ENCODE measurements around the gene TRAF2. TPM values are rescaled to one million over a fixed set of nuclear protein-coding genes. Genes with fewer than 3 reads are reported as not detected.

The TRAF2 gene
- total RNA-seq, 1 experiment from 2014 or later = 29.2 TPM

GRCh38 chr9:136926154-136926704 is 39.9 kb downstream of the TRAF2 start:
- H3K4me3 ChIP-seq (ENCODE audit: low read depth, low read length, poor library complexity, severe bottlenecking) = no peak overlapping the region
- intact Hi-C loops (cut with micrococcal nuclease; ENCODE audit: unreplicated experiment) = no loop called here
- no peaks in the 10 kb centered on the region for H3K27me3 ChIP-seq (replicated peaks; ENCODE audit: insufficient read depth, low read depth, low read length, poor library complexity)
- POLR2A ChIA-PET (ENCODE audit: low non-redundant PET) = no interaction called here
- no peaks in the 10 kb centered on the region for H3K9me3 ChIP-seq (ENCODE audit: low read depth, low read length, poor library complexity, severe bottlenecking)
- H3K4me1 ChIP-seq (ENCODE audit: insufficient read depth, low read length, poor library complexity, severe bottlenecking) = no peaks in the 10 kb centered on the region
- peaks cover 21% of the 10 kb centered on the region for H3K36me3 ChIP-seq (ENCODE audit: insufficient read depth, low read length, poor library complexity, severe bottlenecking)
- CTCF ChIA-PET = interaction anchor here (0.6 kb wide), 1 partner anchor 47 kb away, joined by 3 read pairs; no protein-coding TSS in a partner anchor
- H3K27ac ChIP-seq (ENCODE audit: low read depth, low read length, poor library complexity, severe bottlenecking) = no peak overlapping the region
- TF ChIP-seq, protein P1, sequence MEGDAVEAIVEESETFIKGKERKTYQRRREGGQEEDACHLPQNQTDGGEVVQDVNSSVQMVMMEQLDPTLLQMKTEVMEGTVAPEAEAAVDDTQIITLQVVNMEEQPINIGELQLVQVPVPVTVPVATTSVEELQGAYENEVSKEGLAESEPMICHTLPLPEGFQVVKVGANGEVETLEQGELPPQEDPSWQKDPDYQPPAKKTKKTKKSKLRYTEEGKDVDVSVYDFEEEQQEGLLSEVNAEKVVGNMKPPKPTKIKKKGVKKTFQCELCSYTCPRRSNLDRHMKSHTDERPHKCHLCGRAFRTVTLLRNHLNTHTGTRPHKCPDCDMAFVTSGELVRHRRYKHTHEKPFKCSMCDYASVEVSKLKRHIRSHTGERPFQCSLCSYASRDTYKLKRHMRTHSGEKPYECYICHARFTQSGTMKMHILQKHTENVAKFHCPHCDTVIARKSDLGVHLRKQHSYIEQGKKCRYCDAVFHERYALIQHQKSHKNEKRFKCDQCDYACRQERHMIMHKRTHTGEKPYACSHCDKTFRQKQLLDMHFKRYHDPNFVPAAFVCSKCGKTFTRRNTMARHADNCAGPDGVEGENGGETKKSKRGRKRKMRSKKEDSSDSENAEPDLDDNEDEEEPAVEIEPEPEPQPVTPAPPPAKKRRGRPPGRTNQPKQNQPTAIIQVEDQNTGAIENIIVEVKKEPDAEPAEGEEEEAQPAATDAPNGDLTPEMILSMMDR (conservative IDR thresholded peaks at IDR 0.05; ENCODE audit: low read depth, low read length) = no peak
- TF ChIP-seq EZH2 (IDR thresholded peaks at IDR 0.05; ENCODE audit: borderline replicate concordance, low read depth, low read length, poor library complexity, severe bottlenecking) = no peak
- no TSS peak for BruUV-seq (replicated peaks)
- no peak for DNase-seq (ENCODE audit: low spot score)

DNA sequence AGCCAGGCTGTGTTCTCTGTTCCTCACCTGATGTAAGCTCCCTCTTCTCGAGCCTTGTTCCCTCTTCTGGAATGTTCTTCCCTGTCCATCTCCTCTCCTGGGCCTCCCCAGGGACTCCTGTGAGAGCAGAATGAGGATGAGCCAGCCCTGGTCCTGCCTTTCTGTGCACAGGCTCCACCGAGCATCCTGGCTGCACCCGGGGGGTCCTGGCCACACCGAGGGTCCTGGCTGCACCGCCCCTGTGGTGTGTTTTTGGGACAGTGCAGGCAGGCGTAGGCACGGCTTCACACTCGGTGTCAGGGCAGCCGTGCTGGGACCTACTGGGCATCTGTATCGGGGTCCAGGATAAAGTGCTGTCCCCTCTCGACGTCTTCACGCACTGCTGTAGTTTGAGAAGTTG is 40.4 kb downstream of the TRAF2 start:
- peaks cover 21% of the 10 kb centered on the region for H3K36me3 ChIP-seq (ENCODE audit: insufficient read depth, low read length, poor library complexity, severe bottlenecking)
- no peaks in the 10 kb centered on the region for H3K9me3 ChIP-seq (ENCODE audit: low read depth, low read length, poor library complexity, severe bottlenecking)
- ChIA-PET CTCF (interaction anchor here (0.6 kb wide), 1 partner anchor 48 kb away, joined by 3 read pairs; no protein-coding TSS in a partner anchor), POLR2A (ENCODE audit: low non-redundant PET) (no interaction called here)
- no TSS peak for BruUV-seq (replicated peaks)
- H3K27me3 ChIP-seq (replicated peaks; ENCODE audit: insufficient read depth, low read depth, low read length, poor library complexity) = no peaks in the 10 kb centered on the region
- intact Hi-C loops (cut with micrococcal nuclease; ENCODE audit: unreplicated experiment) = no loop called here
- DNase-seq (ENCODE audit: low spot score) = no peak
- no peak overlapping the region for H3K4me3 ChIP-seq (ENCODE audit: low read depth, low read length, poor library complexity, severe bottlenecking)
- no peaks in the 10 kb centered on the region for H3K4me1 ChIP-seq (ENCODE audit: insufficient read depth, low read length, poor library complexity, severe bottlenecking)
- no peak overlapping the region for H3K27ac ChIP-seq (ENCODE audit: low read depth, low read length, poor library complexity, severe bottlenecking)
- no peak for TF ChIP-seq EZH2 (IDR thresholded peaks at IDR 0.05; ENCODE audit: borderline replicate concordance, low read depth, low read length, poor library complexity, severe bottlenecking)
- TF ChIP-seq, protein P1 (conservative IDR thresholded peaks at IDR 0.05; ENCODE audit: low read depth, low read length) = no peak

- DNase-seq (ENCODE audit: low spot score) = no peak
- Histone ChIP-seq H3K9me3 (ENCODE audit: low read depth, low read length, poor library complexity, severe bottlenecking) (no peaks in the 10 kb centered on the region), H3K4me3 (ENCODE audit: low read depth, low read length, poor library complexity, severe bottlenecking) (no peak overlapping the region), H3K27ac (ENCODE audit: low read depth, low read length, poor library complexity, severe bottlenecking) (no peak overlapping the region), H3K4me1 (ENCODE audit: insufficient read depth, low read length, poor library complexity, severe bottlenecking) (no peaks in the 10 kb centered on the region), H3K27me3 (replicated peaks; ENCODE audit: insufficient read depth, low read depth, low read length, poor library complexity) (no peaks in the 10 kb centered on the region), H3K36me3 (ENCODE audit: insufficient read depth, low read length, poor library complexity, severe bottlenecking) (peaks cover 21% of the 10 kb centered on the region)
- ChIA-PET CTCF (no interaction called here), POLR2A (ENCODE audit: low non-redundant PET) (no interaction called here)
- BruUV-seq (replicated peaks) = no TSS peak
- TF ChIP-seq, protein P1 (conservative IDR thresholded peaks at IDR 0.05; ENCODE audit: low read depth, low read length) = no peak
- no peak for TF ChIP-seq EZH2 (IDR thresholded peaks at IDR 0.05; ENCODE audit: borderline replicate concordance, low read depth, low read length, poor library complexity, severe bottlenecking)
- intact Hi-C loops (cut with micrococcal nuclease; ENCODE audit: unreplicated experiment) = no loop called here
These were observed 41.3 kb downstream of the TRAF2 start for GRCh38 chr9:136927343-136928271.
